Activated CD4-positive, CD25-positive, alpha-beta regulatory T cell treated with anti-CD3 and anti-CD28 coated beads, Interleukin-2, amount 50 U/mL, for 16 hours (primary cell): ENCODE measurements around the gene CDK15.

Source experiments
- DNase-seq: peaks from one replicate; pipeline ENCODE4 v3.0.0-alpha.2; 2020; ENCODE audit warnings: low read depth, low spot score

Gene CDK15

GRCh38 chr2:201938156-201938775 lies 131.9 kb downstream of the CDK15 start:
- DNase-seq = no peak

- no peak for DNase-seq
Observed at GRCh38 chr2:201938781-201939180, 132.4 kb downstream of the CDK15 start.

- DNase-seq = no peak
Observed at GRCh38 chr2:201939453-201939941, 133.2 kb downstream of the CDK15 start.

- DNase-seq = no peak
Observed at GRCh38 chr2:201942531-201942930, 136.2 kb downstream of the CDK15 start.
